ENCODE data around the gene ATOX1. TPM values are rescaled to one million over a fixed set of nuclear protein-coding genes. Genes with fewer than 3 reads are reported as not detected.

ATOX1 gene
- total RNA-seq, 4 donors from 2014 or later, result 73.4 to 236 (median 157) TPM

DNA sequence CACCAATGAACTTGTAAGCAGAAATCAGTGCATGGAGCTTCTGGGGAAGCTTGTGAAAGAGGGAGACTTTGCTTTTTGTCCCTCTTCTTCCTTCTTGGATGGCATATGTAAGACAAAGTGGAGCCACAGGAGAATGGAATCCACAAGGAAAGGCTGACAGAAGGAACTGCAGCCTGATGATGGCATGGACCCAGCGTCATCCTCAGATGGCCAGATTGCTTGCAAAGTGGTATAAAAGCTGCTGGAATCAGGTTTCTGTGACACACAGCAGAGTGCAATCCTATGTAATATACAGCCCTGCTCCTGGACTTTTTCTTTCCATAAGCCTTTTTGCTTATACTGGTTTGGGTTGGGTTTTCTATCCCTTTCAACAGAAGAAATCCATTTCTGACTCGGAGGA is 40.3 kb downstream of the ATOX1 start:
- whole genome bisulfite sequencing, 2 donors, result 68 to 78% methylated on average over 2 of the region's 2 CpGs
- no peaks in the 10 kb centered on the region for H3K27me3 ChIP-seq

DNA sequence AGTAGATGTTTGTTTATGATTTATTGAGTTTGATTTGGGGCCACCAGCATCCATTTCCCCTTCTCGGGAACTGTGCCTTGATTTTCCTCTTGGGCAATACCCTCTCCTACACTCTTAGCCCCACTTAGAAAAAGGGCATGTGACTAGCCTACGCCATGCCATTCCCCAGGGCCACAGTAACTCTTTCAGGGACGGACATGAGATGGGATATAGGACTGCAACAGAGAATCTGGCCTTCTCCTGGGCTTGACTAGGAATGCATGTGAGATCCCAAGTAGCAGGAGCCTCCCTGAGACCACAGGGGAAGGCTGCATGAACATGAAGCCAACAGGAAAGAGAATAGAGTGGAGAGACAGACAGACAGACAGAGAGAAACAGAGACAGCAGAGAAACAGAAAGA is 41.0 kb downstream of the ATOX1 start:
- peaks cover 0 to 9% of the 10 kb centered on the region in 2 donors for H3K4me1 ChIP-seq
- no peak for TF ChIP-seq POLR2A (IDR thresholded peaks at IDR 0.05)
- TF ChIP-seq, protein P1, sequence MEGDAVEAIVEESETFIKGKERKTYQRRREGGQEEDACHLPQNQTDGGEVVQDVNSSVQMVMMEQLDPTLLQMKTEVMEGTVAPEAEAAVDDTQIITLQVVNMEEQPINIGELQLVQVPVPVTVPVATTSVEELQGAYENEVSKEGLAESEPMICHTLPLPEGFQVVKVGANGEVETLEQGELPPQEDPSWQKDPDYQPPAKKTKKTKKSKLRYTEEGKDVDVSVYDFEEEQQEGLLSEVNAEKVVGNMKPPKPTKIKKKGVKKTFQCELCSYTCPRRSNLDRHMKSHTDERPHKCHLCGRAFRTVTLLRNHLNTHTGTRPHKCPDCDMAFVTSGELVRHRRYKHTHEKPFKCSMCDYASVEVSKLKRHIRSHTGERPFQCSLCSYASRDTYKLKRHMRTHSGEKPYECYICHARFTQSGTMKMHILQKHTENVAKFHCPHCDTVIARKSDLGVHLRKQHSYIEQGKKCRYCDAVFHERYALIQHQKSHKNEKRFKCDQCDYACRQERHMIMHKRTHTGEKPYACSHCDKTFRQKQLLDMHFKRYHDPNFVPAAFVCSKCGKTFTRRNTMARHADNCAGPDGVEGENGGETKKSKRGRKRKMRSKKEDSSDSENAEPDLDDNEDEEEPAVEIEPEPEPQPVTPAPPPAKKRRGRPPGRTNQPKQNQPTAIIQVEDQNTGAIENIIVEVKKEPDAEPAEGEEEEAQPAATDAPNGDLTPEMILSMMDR (IDR thresholded peaks at IDR 0.05), result no peak
- no peaks in the 10 kb centered on the region for H3K27me3 ChIP-seq
- no peaks in the 10 kb centered on the region for H3K36me3 ChIP-seq
- intact Hi-C loops (cut with DNase I), result no loop called here
- no peak overlapping the region for H3K27ac ChIP-seq
- no peak overlapping the region for H3K4me3 ChIP-seq (replicated peaks in 1 of 3)
- no peaks in the 10 kb centered on the region for H3K9me3 ChIP-seq
- no peak for DNase-seq
- 57 to 69% methylated on average over 3 of the region's 3 CpGs for WGBS, 2 donors

More for the DNA sequence above, 40.3 kb downstream of the ATOX1 start:
- Histone ChIP-seq H3K27ac (no peak overlapping the region), H3K36me3 (no peaks in the 10 kb centered on the region), H3K4me3 (replicated peaks in 1 of 3) (no peak overlapping the region), H3K9me3 (no peaks in the 10 kb centered on the region), H3K4me1 (peaks cover 0 to 9% of the 10 kb centered on the region in 2 donors)
- TF ChIP-seq, protein P1 (IDR thresholded peaks at IDR 0.05), result no peak
- intact Hi-C loops (cut with DNase I), result no loop called here
- DNase-seq, result no peak

DNA sequence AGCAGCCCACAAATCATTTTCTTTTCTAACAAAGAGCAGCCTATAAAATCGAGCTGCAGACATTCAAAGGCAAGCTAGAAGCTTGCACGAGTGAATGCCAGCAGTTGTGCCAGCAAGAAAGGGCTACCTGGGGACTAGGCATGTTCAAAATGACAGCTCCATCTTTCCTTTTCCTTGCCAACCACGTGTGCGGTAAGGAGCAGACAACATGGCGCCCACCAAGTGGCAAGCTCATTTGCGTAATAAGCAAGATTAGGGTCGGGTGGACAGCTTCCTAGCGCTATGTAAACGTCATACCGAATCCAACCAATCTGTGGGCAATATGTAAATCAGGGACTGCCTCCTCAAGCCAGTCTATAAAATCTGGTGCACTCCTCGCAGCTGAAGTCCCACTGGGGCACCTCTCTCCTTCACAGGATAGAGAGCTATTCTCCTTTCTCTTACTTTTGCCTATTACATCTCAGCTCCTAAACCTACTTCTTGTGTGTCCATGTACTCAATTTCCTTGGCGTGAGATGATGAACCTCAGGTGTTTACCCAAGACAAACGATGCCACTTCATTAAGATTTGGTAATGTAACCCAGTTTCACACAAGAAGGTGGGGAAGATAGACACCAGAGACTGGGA is 49.2 kb downstream of the ATOX1 start:
- Histone ChIP-seq H3K27ac (no peak overlapping the region), H3K9me3 (no peaks in the 10 kb centered on the region), H3K27me3 (no peaks in the 10 kb centered on the region), H3K4me3 (replicated peaks in 1 of 3) (no peak overlapping the region), H3K36me3 (no peaks in the 10 kb centered on the region), H3K4me1 (no peaks in the 10 kb centered on the region)
- WGBS, 2 donors, result 83 to 85% methylated on average over 13 of the region's 13 CpGs
- TF ChIP-seq, protein P1 (IDR thresholded peaks at IDR 0.05), result no peak
- TF ChIP-seq POLR2A (IDR thresholded peaks at IDR 0.05), result no peak
- no peak for DNase-seq
- intact Hi-C loops (cut with DNase I), result no loop called here

DNA sequence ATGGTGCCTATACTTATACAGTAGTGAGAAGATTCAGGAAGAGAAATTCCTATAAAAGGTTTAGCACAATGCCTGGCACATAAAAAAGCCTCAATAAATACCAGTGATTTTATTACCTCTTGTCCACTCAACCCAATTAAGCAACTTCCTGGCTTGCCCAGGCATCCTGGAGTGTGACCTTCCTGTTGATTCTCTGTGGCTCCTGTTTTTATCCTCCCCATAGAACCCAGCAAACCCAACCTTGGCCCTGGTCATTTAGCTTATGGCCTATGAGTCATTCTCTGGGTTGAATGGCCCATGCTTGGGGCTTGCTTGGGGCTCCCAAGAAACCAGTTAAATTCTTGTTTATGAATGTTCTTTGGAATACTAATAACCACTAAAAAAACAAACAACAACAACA is 50.3 kb downstream of the ATOX1 start:
- Histone ChIP-seq H3K27me3 (no peaks in the 10 kb centered on the region), H3K4me1 (no peaks in the 10 kb centered on the region), H3K36me3 (no peaks in the 10 kb centered on the region), H3K4me3 (replicated peaks in 1 of 3) (no peak overlapping the region), H3K27ac (no peak overlapping the region), H3K9me3 (no peaks in the 10 kb centered on the region)
- intact Hi-C loops (cut with DNase I), result no loop called here
- TF ChIP-seq POLR2A (IDR thresholded peaks at IDR 0.05), result no peak
- TF ChIP-seq, protein P1 (IDR thresholded peaks at IDR 0.05), result no peak
- no peak for DNase-seq

DNA sequence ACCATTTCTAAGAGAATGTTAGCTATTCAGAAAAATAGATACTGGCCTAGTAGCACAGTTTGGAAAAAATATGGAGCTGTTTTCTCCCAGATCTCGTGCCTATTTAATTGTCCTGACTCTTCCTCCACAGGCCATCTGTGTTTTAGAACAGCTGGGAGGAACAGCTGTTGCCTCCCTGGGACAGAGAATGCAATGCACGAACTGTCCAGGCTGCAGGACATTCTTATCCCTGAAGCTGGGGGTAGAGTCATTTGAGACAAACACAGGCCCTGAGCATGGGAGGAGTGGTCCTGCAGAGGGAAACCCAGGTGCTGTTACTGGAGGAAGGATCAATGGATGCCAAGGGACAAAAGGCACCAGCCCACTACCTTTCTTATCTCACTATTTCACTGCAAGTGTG is 50.9 kb downstream of the ATOX1 start:
- H3K9me3 ChIP-seq, result no peaks in the 10 kb centered on the region
- H3K27me3 ChIP-seq, result no peaks in the 10 kb centered on the region
- no peak overlapping the region for H3K27ac ChIP-seq
- DNase-seq, result no peak
- H3K4me3 ChIP-seq (replicated peaks in 1 of 3), result no peak overlapping the region
- intact Hi-C loops (cut with DNase I), result no loop called here
- WGBS, 2 donors, result 73 to 77% methylated on average over 2 of the region's 2 CpGs
- no peaks in the 10 kb centered on the region for H3K4me1 ChIP-seq
- H3K36me3 ChIP-seq, result no peaks in the 10 kb centered on the region
- TF ChIP-seq, protein P1 (IDR thresholded peaks at IDR 0.05), result no peak
- no peak for TF ChIP-seq POLR2A (IDR thresholded peaks at IDR 0.05)

Measured in thyroid gland (tissue), 4 donors.